Spleen (tissue), 11 donors: ENCODE data around the gene MPPE1. TPM values are rescaled to one million over a fixed set of nuclear protein-coding genes. Genes with fewer than 3 reads are reported as not detected.
A peak's percentile ranks its signal among the peaks of the same experiment; 100 is the strongest.
"Not testable (repeated sequence)": the region's sequence is repeated elsewhere in the genome, so short reads cannot be mapped to it uniquely, and the experiment has no call there.

Source experiments
- DNase-seq: peaks from one replicate; pipeline ENCODE4 v3.0.0-alpha.2; 2020
- H3K27ac ChIP-seq, 8 donors: fragments of 200-600 bp; sonication (generic) in 7 of 8; 1 replicate in 4 of 8; 2 replicates in 4 of 8; pipeline versions ENCODE4 v1.5.0 to v1.8.0; 2016 to 2021; ENCODE audit warnings: inconsistent platforms in 4 of 8, mild to moderate bottlenecking in 4 of 8, moderate library complexity in 1 of 8
- H3K27me3 ChIP-seq, 7 donors: fragments of 200-600 bp; sonication (generic) in 6 of 7; replicated peaks in 1 of 7; 1 replicate in 4 of 7; 2 replicates in 3 of 7; pipeline versions ENCODE4 v1.5.0 to v1.8.0; 2016 to 2021; ENCODE audit warnings: inconsistent platforms in 3 of 7, mild to moderate bottlenecking in 1 of 7
- H3K36me3 ChIP-seq, 6 donors: fragments of 200-600 bp; sonication (generic) in 5 of 6; 1 replicate in 4 of 6; 2 replicates in 2 of 6; pipeline versions ENCODE4 v1.5.0 to v1.8.0; 2016 to 2021; ENCODE audit warnings: inconsistent platforms in 2 of 6
- H3K4me1 ChIP-seq, 6 donors: fragments of 200-600 bp; sonication (generic) in 5 of 6; 1 replicate in 3 of 6; 2 replicates in 3 of 6; pipeline versions ENCODE4 v1.5.0 to v1.8.0; 2016 to 2021; ENCODE audit warnings: inconsistent platforms in 3 of 6
- H3K4me3 ChIP-seq, 8 donors: fragments of 200-600 bp; sonication (generic) in 7 of 8; 1 replicate in 4 of 8; 2 replicates in 4 of 8; pipeline versions ENCODE4 v1.5.0 to v1.8.0; 2016 to 2021; ENCODE audit warnings: inconsistent platforms in 4 of 8, mild to moderate bottlenecking in 4 of 8, moderate library complexity in 2 of 8
- H3K9me3 ChIP-seq, 8 donors: fragments of 200-600 bp; sonication (generic) in 7 of 8; 1 replicate in 4 of 8; 2 replicates in 4 of 8; pipeline versions ENCODE4 v1.5.0 to v1.8.0; 2016 to 2021; ENCODE audit warnings: inconsistent platforms in 4 of 8
- CTCF ChIP-seq, 11 experiments: fragments of 200-600 bp in 7 of 11; fragments of 450-650 bp in 4 of 11; sonication (generic) in 4 of 11; IDR thresholded peaks in 8 of 11; conservative IDR thresholded peaks in 3 of 11; 1 replicate in 7 of 11; 2 replicates in 4 of 11; pipeline versions ENCODE4 v1.4.0 to v1.8.0; 2016 to 2021; ENCODE audit warnings: antibody characterized with exemption in 11 of 11, inconsistent platforms in 4 of 11, mild to moderate bottlenecking in 1 of 11
- POLR2A ChIP-seq, 3 donors: fragments of 450-650 bp; IDR thresholded peaks; one replicate each; pipeline ENCODE4 v1.5.1; 2017; ENCODE audit warnings: antibody characterized with exemption in 3 of 3, mild to moderate bottlenecking in 1 of 3
- POLR2AphosphoS5 ChIP-seq, 3 donors: sonication (generic); formaldehyde crosslinking; IDR thresholded peaks; one replicate each; pipeline ENCODE4 v1.5.1; 2017; ENCODE audit warnings: antibody characterized with exemption in 3 of 3
- WGBS, 5 donors: extraction: QIAGEN DNeasy Blood & Tissue Kit in 3 of 5; methylation state at CpG; one replicate each; pipeline versions ENCODE4 v1.1.5 to v1.1.7; 2013 to 2018; 5-methylcytosine and 5-hydroxymethylcytosine counted together
- intact Hi-C: fragments of 100-400 bp; cut with DNase I; formaldehyde crosslinking; loops from one replicate; pipeline ENCODE4 v1.15.0; 2023; ENCODE audit warnings: low total_unique reads
- polyA plus RNA-seq, 3 donors: library from polyadenylated mRNA; stranded (reverse); fragments of 200-250 nt; gene quantifications; one replicate each; pipeline ENCODE4 v1.2.1, GENCODE V29; 2013
- total RNA-seq, 7 donors: library from RNA; depleted of rRNA in 3 of 7; stranded (reverse); fragments of >200 nt in 3 of 7; fragmentation: NEBNext Ultra II Directional in 4 of 7; extraction: Animal tissue kit (Norgen Biotek cat#: 25700) in 4 of 7; gene quantifications; one replicate each; pipeline versions ENCODE4 v1.1.0 to v1.2.1, GENCODE V29; 2016 to 2021
- donor health status: healthy with polysubstance abuse.
- donor health status: DM: no; HTN: no; CAD: no; lungs with moderate emphysema.
- donor health status: DM: no; HTN: no; CAD: no.
- donor health status: Bipolar disorder and iron deficiency.
- donor health status: healthy.
- donor health status: DM: no; HTN: no; CAD: no.
- donor health status: DM: yes; HTN: yes; CAD: no.

Gene MPPE1
- total and polyA plus RNA-seq, 10 donors: 29.7 to 89.9 (median 49.6) TPM

- TF ChIP-seq POLR2AphosphoS5 (IDR thresholded peaks at IDR 0.05): no peak
- no peak for TF ChIP-seq POLR2A (IDR thresholded peaks at IDR 0.05)
- no peak for TF ChIP-seq CTCF (IDR thresholded peaks at IDR 0.05 in 8 of 11, conservative IDR thresholded peaks at IDR 0.05 in 3 of 11)
- Histone ChIP-seq H3K9me3 (no peaks in the 10 kb centered on the region), H3K36me3 (no peaks in the 10 kb centered on the region), H3K27me3 (no peaks in the 10 kb centered on the region), H3K4me1 (peaks cover 0 to 12% (median 0%) of the 10 kb centered on the region in 6 donors), H3K27ac (no peak overlapping the region), H3K4me3 (no peak overlapping the region)
- 67 to 97% (median 97%) methylated on average over 3 of the region's 3 CpGs for WGBS, 5 donors
- no peak for DNase-seq
- intact Hi-C loops: no loop called here
Observed at GRCh38 chr18:11923450-11923849, 15.3 kb upstream of the MPPE1 start.

GRCh38 chr18:11919522-11919921 is 11.4 kb upstream of the MPPE1 start:
- peak overlapping the region in 1 of 8 donors; percentile 2 for H3K27ac ChIP-seq
- 77 to 95% (median 91%) methylated on average over 5 of the region's 5 CpGs for WGBS, 5 donors
- H3K4me3 ChIP-seq, DNase-seq, H3K27me3 ChIP-seq, H3K9me3 ChIP-seq, H3K36me3 ChIP-seq, intact Hi-C loops: not testable (repeated sequence)
- H3K4me1 ChIP-seq: peaks cover 0 to 20% (median 0%) of the 10 kb centered on the region in 6 donors

- H3K27ac ChIP-seq: peak overlapping the region in 7 of 8 donors; percentile 29 to 88 (median 76)
- H3K4me1 ChIP-seq: peaks cover 0 to 19% (median 0%) of the 10 kb centered on the region in 6 donors
- H3K4me3 ChIP-seq, DNase-seq, intact Hi-C loops, H3K9me3 ChIP-seq, H3K36me3 ChIP-seq, H3K27me3 ChIP-seq: not testable (repeated sequence)
- 22 to 54% (median 25%) methylated on average over 4 of the region's 4 CpGs for WGBS, 5 donors
Observed at GRCh38 chr18:11916880-11917279, 8.8 kb upstream of the MPPE1 start.

GRCh38 chr18:11909591-11910026 is 1.5 kb upstream of the MPPE1 start:
- peak overlapping the region in 5 of 8 donors; percentile 69 to 89 (median 76) for H3K4me3 ChIP-seq
- H3K36me3 ChIP-seq: peaks cover 0 to 16% (median 3%) of the 10 kb centered on the region in 6 donors
- H3K9me3 ChIP-seq: no peaks in the 10 kb centered on the region
- DNase-seq: no peak
- peaks cover 18 to 48% (median 30%) of the 10 kb centered on the region in 6 donors for H3K4me1 ChIP-seq
- intact Hi-C loops: loop anchor here (5.0 kb wide), 1 partner anchor 52 kb away; no protein-coding TSS in a partner anchor
- WGBS, 5 donors: 29 to 47% (median 33%) methylated on average over 2 of the region's 2 CpGs
- no peak for TF ChIP-seq POLR2A (IDR thresholded peaks at IDR 0.05)
- TF ChIP-seq POLR2AphosphoS5 (IDR thresholded peaks at IDR 0.05): no peak
- TF ChIP-seq CTCF (IDR thresholded peaks at IDR 0.05 in 8 of 11, conservative IDR thresholded peaks at IDR 0.05 in 3 of 11): no peak
- H3K27me3 ChIP-seq: no peaks in the 10 kb centered on the region
- peak overlapping the region; percentile 95 to 100 (median 100) for H3K27ac ChIP-seq

- H3K4me3 ChIP-seq: peak overlapping the region; percentile 69 to 89 (median 77)
- H3K27ac ChIP-seq: peak overlapping the region; percentile 95 to 100 (median 100)
- H3K36me3 ChIP-seq: peaks cover 0 to 20% (median 3%) of the 10 kb centered on the region in 6 donors
- no peaks in the 10 kb centered on the region for H3K27me3 ChIP-seq
- no peak for DNase-seq
- H3K4me1 ChIP-seq: peaks cover 18 to 53% (median 30%) of the 10 kb centered on the region in 6 donors
- WGBS, 5 donors: 3 to 7% (median 6%) methylated on average over 13 of the region's 13 CpGs
- TF ChIP-seq CTCF (IDR thresholded peaks at IDR 0.05 in 8 of 11, conservative IDR thresholded peaks at IDR 0.05 in 3 of 11): no peak
- H3K9me3 ChIP-seq: no peaks in the 10 kb centered on the region
- intact Hi-C loops: loop anchor here (5.0 kb wide), 1 partner anchor 52 kb away; no protein-coding TSS in a partner anchor
Observed at GRCh38 chr18:11909061-11909455, 941 bp upstream of the MPPE1 start.
